ENCODE results near the gene OR10A4. TPM values are rescaled to one million over a fixed set of nuclear protein-coding genes. Genes with fewer than 3 reads are reported as not detected.
"Not testable (repeated sequence)": the region's sequence is repeated elsewhere in the genome, so short reads cannot be mapped to it uniquely, and the experiment has no call there.

OR10A4 gene
- total RNA-seq, 1 donor from 2014 or later = not detected

GRCh38 chr11:6864438-6864837 lies 12.0 kb upstream of the OR10A4 start:
- Mint-ChIP-seq H3K36me3 (ENCODE audit: low read depth) (no peaks in the 10 kb centered on the region), H3K27me3 (ENCODE audit: low read depth) (peaks cover 9% of the 10 kb centered on the region), H3K4me3 (ENCODE audit: low read depth) (no peak overlapping the region), H3K9me3 (peaks cover 6% of the 10 kb centered on the region), H3K27ac (no peak overlapping the region), H3K4me1 (ENCODE audit: low read depth) (no peaks in the 10 kb centered on the region)
- DNase-seq (ENCODE audit: low spot score) = no peak
- intact Hi-C loops (cut with micrococcal nuclease) = no loop called here

- no peak for DNase-seq (ENCODE audit: low spot score)
- Mint-ChIP-seq H3K4me3 (ENCODE audit: low read depth) (no peak overlapping the region), H3K27me3 (ENCODE audit: low read depth) (peaks cover 6% of the 10 kb centered on the region), H3K9me3 (no peaks in the 10 kb centered on the region), H3K36me3 (ENCODE audit: low read depth) (no peaks in the 10 kb centered on the region), H3K27ac (no peak overlapping the region), H3K4me1 (ENCODE audit: low read depth) (no peaks in the 10 kb centered on the region)
- intact Hi-C loops (cut with micrococcal nuclease) = no loop called here
These were observed 5.1 kb upstream of the OR10A4 start for GRCh38 chr11:6871278-6871677.

GRCh38 chr11:6875761-6876160 lies 664 bp upstream of the OR10A4 start:
- peaks cover 4% of the 10 kb centered on the region for H3K27me3 Mint-ChIP-seq (ENCODE audit: low read depth)
- no peak overlapping the region for H3K27ac Mint-ChIP-seq
- H3K4me1 Mint-ChIP-seq (ENCODE audit: low read depth) = no peaks in the 10 kb centered on the region
- H3K36me3 Mint-ChIP-seq (ENCODE audit: low read depth) = no peaks in the 10 kb centered on the region
- intact Hi-C loops (cut with micrococcal nuclease) = no loop called here
- no peak overlapping the region for H3K4me3 Mint-ChIP-seq (ENCODE audit: low read depth)
- DNase-seq (ENCODE audit: low spot score) = no peak
- no peaks in the 10 kb centered on the region for H3K9me3 Mint-ChIP-seq

GRCh38 chr11:6876914-6877313 lies 489 bp downstream of the OR10A4 start:
- no peaks in the 10 kb centered on the region for H3K36me3 Mint-ChIP-seq (ENCODE audit: low read depth)
- H3K27me3 Mint-ChIP-seq (ENCODE audit: low read depth) = peaks cover 4% of the 10 kb centered on the region
- H3K27ac Mint-ChIP-seq = no peak overlapping the region
- no peak for DNase-seq (ENCODE audit: low spot score)
- H3K9me3 Mint-ChIP-seq = no peaks in the 10 kb centered on the region
- intact Hi-C loops (cut with micrococcal nuclease) = no loop called here
- no peaks in the 10 kb centered on the region for H3K4me1 Mint-ChIP-seq (ENCODE audit: low read depth)
- no peak overlapping the region for H3K4me3 Mint-ChIP-seq (ENCODE audit: low read depth)

GRCh38 chr11:6882751-6883150 lies 6.3 kb downstream of the OR10A4 start:
- no peaks in the 10 kb centered on the region for H3K4me1 Mint-ChIP-seq (ENCODE audit: low read depth)
- H3K36me3 Mint-ChIP-seq (ENCODE audit: low read depth) = no peaks in the 10 kb centered on the region
- peaks cover 17% of the 10 kb centered on the region for H3K27me3 Mint-ChIP-seq (ENCODE audit: low read depth)
- no peaks in the 10 kb centered on the region for H3K9me3 Mint-ChIP-seq
- H3K4me3 Mint-ChIP-seq (ENCODE audit: low read depth) = no peak overlapping the region
- no peak for DNase-seq (ENCODE audit: low spot score)
- no peak overlapping the region for H3K27ac Mint-ChIP-seq
- intact Hi-C loops (cut with micrococcal nuclease) = no loop called here

- H3K27ac Mint-ChIP-seq; H3K4me3 Mint-ChIP-seq (ENCODE audit: low read depth); H3K9me3 Mint-ChIP-seq; H3K4me1 Mint-ChIP-seq (ENCODE audit: low read depth); DNase-seq (ENCODE audit: low spot score); intact Hi-C loops (cut with micrococcal nuclease); H3K36me3 Mint-ChIP-seq (ENCODE audit: low read depth): not testable (repeated sequence)
- peaks cover 17% of the 10 kb centered on the region for H3K27me3 Mint-ChIP-seq (ENCODE audit: low read depth)
These were observed 11.3 kb downstream of the OR10A4 start for GRCh38 chr11:6887711-6888110.

- no peak overlapping the region for H3K27ac Mint-ChIP-seq
- intact Hi-C loops (cut with micrococcal nuclease) = no loop called here
- H3K9me3 Mint-ChIP-seq = no peaks in the 10 kb centered on the region
- no peak for DNase-seq (ENCODE audit: low spot score)
- H3K36me3 Mint-ChIP-seq (ENCODE audit: low read depth) = no peaks in the 10 kb centered on the region
- peaks cover 12% of the 10 kb centered on the region for H3K27me3 Mint-ChIP-seq (ENCODE audit: low read depth)
- H3K4me3 Mint-ChIP-seq (ENCODE audit: low read depth) = no peak overlapping the region
- H3K4me1 Mint-ChIP-seq (ENCODE audit: low read depth) = no peaks in the 10 kb centered on the region
These were observed 12.4 kb downstream of the OR10A4 start for GRCh38 chr11:6888830-6889229.

- DNase-seq (ENCODE audit: low spot score) = no peak
- H3K4me3 Mint-ChIP-seq (ENCODE audit: low read depth) = no peak overlapping the region
- intact Hi-C loops (cut with micrococcal nuclease) = no loop called here
- H3K36me3 Mint-ChIP-seq (ENCODE audit: low read depth) = no peaks in the 10 kb centered on the region
- H3K4me1 Mint-ChIP-seq (ENCODE audit: low read depth) = peaks cover 2% of the 10 kb centered on the region
- H3K27ac Mint-ChIP-seq = no peak overlapping the region
- H3K9me3 Mint-ChIP-seq = no peaks in the 10 kb centered on the region
- H3K27me3 Mint-ChIP-seq (ENCODE audit: low read depth) = peaks cover 9% of the 10 kb centered on the region
These were observed 13.4 kb downstream of the OR10A4 start for GRCh38 chr11:6889835-6890234.

GRCh38 chr11:6892400-6892799 lies 16.0 kb downstream of the OR10A4 start, which contains the start of gene OR2D2:
OR2D2 (minus strand) TSS chr11:6892500; CDS start chr11:6892500, 0 bp downstream.
- H3K36me3 Mint-ChIP-seq (ENCODE audit: low read depth) = no peaks in the 10 kb centered on the region
- H3K4me3 Mint-ChIP-seq (ENCODE audit: low read depth) = no peak within 1 kb of the TSS
- H3K9me3 Mint-ChIP-seq = no peaks in the 10 kb centered on the region
- peaks cover 8% of the 10 kb centered on the region for H3K4me1 Mint-ChIP-seq (ENCODE audit: low read depth)
- intact Hi-C loops (cut with micrococcal nuclease) = no loop called here
- H3K27me3 Mint-ChIP-seq (ENCODE audit: low read depth) = peaks cover 3% of the 10 kb centered on the region
- H3K27ac Mint-ChIP-seq = no peak within 1 kb of the TSS
- DNase-seq (ENCODE audit: low spot score) = no peak

- peaks cover 5% of the 10 kb centered on the region for H3K27me3 Mint-ChIP-seq (ENCODE audit: low read depth)
These were observed 17.7 kb downstream of the OR10A4 start for GRCh38 chr11:6894097-6894496.

GRCh38 chr11:6895010-6895409 lies 18.6 kb downstream of the OR10A4 start:
- H3K27ac Mint-ChIP-seq = no peak overlapping the region
- peaks cover 8% of the 10 kb centered on the region for H3K4me1 Mint-ChIP-seq (ENCODE audit: low read depth)
- DNase-seq (ENCODE audit: low spot score) = no peak
- H3K36me3 Mint-ChIP-seq (ENCODE audit: low read depth) = no peaks in the 10 kb centered on the region
- no peaks in the 10 kb centered on the region for H3K9me3 Mint-ChIP-seq
- intact Hi-C loops (cut with micrococcal nuclease) = loop anchor here (1.0 kb wide), 1 partner anchor 38 kb away; no protein-coding TSS in a partner anchor
- H3K27me3 Mint-ChIP-seq (ENCODE audit: low read depth) = peaks cover 5% of the 10 kb centered on the region
- H3K4me3 Mint-ChIP-seq (ENCODE audit: low read depth) = no peak overlapping the region

More at GRCh38 chr11:6894097-6894496, 17.7 kb downstream of the OR10A4 start:
- no peaks in the 10 kb centered on the region for H3K36me3 Mint-ChIP-seq (ENCODE audit: low read depth)
- no peak overlapping the region for H3K27ac Mint-ChIP-seq
- H3K9me3 Mint-ChIP-seq = no peaks in the 10 kb centered on the region
- peaks cover 8% of the 10 kb centered on the region for H3K4me1 Mint-ChIP-seq (ENCODE audit: low read depth)
- H3K4me3 Mint-ChIP-seq (ENCODE audit: low read depth) = no peak overlapping the region
- DNase-seq (ENCODE audit: low spot score) = no peak
- intact Hi-C loops (cut with micrococcal nuclease) = no loop called here

- H3K4me3 Mint-ChIP-seq (ENCODE audit: low read depth) = no peak overlapping the region
- intact Hi-C loops (cut with micrococcal nuclease) = no loop called here
These were observed 22.5 kb downstream of the OR10A4 start for GRCh38 chr11:6898911-6899310.

GRCh38 chr11:6900327-6900999 lies 24.0 kb downstream of the OR10A4 start:
- H3K27me3 Mint-ChIP-seq (ENCODE audit: low read depth) = peaks cover 6% of the 10 kb centered on the region
- no peaks in the 10 kb centered on the region for H3K36me3 Mint-ChIP-seq (ENCODE audit: low read depth)
- peaks cover under 1% of the 10 kb centered on the region for H3K4me1 Mint-ChIP-seq (ENCODE audit: low read depth)
- H3K4me3 Mint-ChIP-seq (ENCODE audit: low read depth) = no peak overlapping the region
- intact Hi-C loops (cut with micrococcal nuclease) = no loop called here
- no peak overlapping the region for H3K27ac Mint-ChIP-seq
- H3K9me3 Mint-ChIP-seq = no peaks in the 10 kb centered on the region
- no peak for DNase-seq (ENCODE audit: low spot score)

More at GRCh38 chr11:6898911-6899310, 22.5 kb downstream of the OR10A4 start:
- Mint-ChIP-seq H3K27ac (no peak overlapping the region), H3K27me3 (ENCODE audit: low read depth) (peaks cover 6% of the 10 kb centered on the region), H3K36me3 (ENCODE audit: low read depth) (no peaks in the 10 kb centered on the region), H3K4me1 (ENCODE audit: low read depth) (peaks cover 8% of the 10 kb centered on the region), H3K9me3 (no peaks in the 10 kb centered on the region)
- no peak for DNase-seq (ENCODE audit: low spot score)
